Cardiac muscle cell (in vitro differentiated cells and primary cell): Measurements from ENCODE around the gene TMEM183A. TPM values are rescaled to one million over a fixed set of nuclear protein-coding genes. Genes with fewer than 3 reads are reported as not detected.

Experiments
- DNase-seq, 2 donors: peaks; one replicate each; pipeline versions ENCODE4 v3.0.0 to v3.0.0-alpha.2; 2010 to 2017; ENCODE audit warnings: low read depth in 1 of 2, low spot score in 1 of 2
- H3K27ac ChIP-seq: fragments of 200-600 bp; sonication (generic); 2 replicates; pipeline ENCODE4 v1.5.1; 2016
- H3K27me3 ChIP-seq: fragments of 200-600 bp; sonication (generic); 2 replicates; pipeline ENCODE4 v1.6.0; 2016; ENCODE audit warnings: control low read depth
- H3K36me3 ChIP-seq: fragments of 200-600 bp; sonication (generic); 2 replicates; pipeline ENCODE4 v1.5.1; 2016; ENCODE audit warnings: control low read depth
- H3K4me1 ChIP-seq: fragments of 200-600 bp; sonication (generic); 2 replicates; pipeline ENCODE4 v1.8.1; 2017; ENCODE audit warnings: low read depth, mild to moderate bottlenecking, mixed run types
- H3K4me3 ChIP-seq: fragments of 200-600 bp; sonication (generic); 2 replicates; pipeline ENCODE4 v1.5.1; 2016; ENCODE audit warnings: mild to moderate bottlenecking
- H3K9me3 ChIP-seq: fragments of 200-600 bp; sonication (generic); 2 replicates; pipeline ENCODE4 v1.5.1; 2017; ENCODE audit warnings: low read depth, mild to moderate bottlenecking, control low read depth
- CTCF ChIP-seq: IDR thresholded peaks from 2 replicates; pipeline ENCODE4 v1.5.1; 2012; ENCODE audit warnings: low read depth, mild to moderate bottlenecking, low read length
- polyA plus RNA-seq: library from polyadenylated mRNA; unstranded; fragments of >200 nt; fragmentation: Nextera tagmentation; extraction: Ambion mirVana; gene quantifications from 2 replicates; pipeline ENCODE4 v1.2.1, GENCODE V29; 2016
- total RNA-seq: library from RNA; depleted of rRNA; stranded (reverse); fragments of >200 nt; gene quantifications from 2 replicates; pipeline ENCODE4 v1.2.3, GENCODE V29; 2016

The TMEM183A gene
- total and polyA plus RNA-seq, 2 experiments from 2014 or later = 67.1 to 99.7 TPM

- Histone ChIP-seq H3K4me1 (peaks cover 7% of the 10 kb centered on the region), H3K4me3 (no peak overlapping the region), H3K9me3 (no peaks in the 10 kb centered on the region), H3K27ac (no peak overlapping the region), H3K27me3 (no peaks in the 10 kb centered on the region), H3K36me3 (peaks cover 60% of the 10 kb centered on the region)
- no peak for DNase-seq
- TF ChIP-seq CTCF = no peak
Measured at GRCh38 chr1:203048086-203048485, 40.9 kb downstream of the TMEM183A start.

GRCh38 chr1:203048555-203049051 lies 41.4 kb downstream of the TMEM183A start:
- peaks cover 7% of the 10 kb centered on the region for H3K4me1 ChIP-seq

GRCh38 chr1:203049077-203049476 lies 41.9 kb downstream of the TMEM183A start:
- H3K27ac ChIP-seq = no peak overlapping the region
- TF ChIP-seq CTCF = no peak
- no peaks in the 10 kb centered on the region for H3K9me3 ChIP-seq
- peaks cover 56% of the 10 kb centered on the region for H3K36me3 ChIP-seq
- H3K4me3 ChIP-seq = no peak overlapping the region
- no peak for DNase-seq
- peaks cover 7% of the 10 kb centered on the region for H3K4me1 ChIP-seq
- no peaks in the 10 kb centered on the region for H3K27me3 ChIP-seq

More at GRCh38 chr1:203048555-203049051, 41.4 kb downstream of the TMEM183A start:
- H3K4me3 ChIP-seq = no peak overlapping the region
- TF ChIP-seq CTCF = no peak
- DNase-seq = peak in 1 of 2 donors; percentile 58
- H3K27me3 ChIP-seq = no peaks in the 10 kb centered on the region
- peaks cover 56% of the 10 kb centered on the region for H3K36me3 ChIP-seq
- no peaks in the 10 kb centered on the region for H3K9me3 ChIP-seq
- H3K27ac ChIP-seq = no peak overlapping the region

- no peak for DNase-seq
- H3K4me1 ChIP-seq = peaks cover 7% of the 10 kb centered on the region
- H3K9me3 ChIP-seq = no peaks in the 10 kb centered on the region
- H3K27ac ChIP-seq = no peak overlapping the region
- H3K4me3 ChIP-seq = no peak overlapping the region
- no peak for TF ChIP-seq CTCF
- H3K27me3 ChIP-seq = no peaks in the 10 kb centered on the region
- peaks cover 56% of the 10 kb centered on the region for H3K36me3 ChIP-seq
Measured at GRCh38 chr1:203049576-203050180, 42.5 kb downstream of the TMEM183A start.

GRCh38 chr1:203050826-203051225 lies 43.7 kb downstream of the TMEM183A start:
- Histone ChIP-seq H3K9me3 (no peaks in the 10 kb centered on the region), H3K4me1 (peaks cover 7% of the 10 kb centered on the region), H3K36me3 (peaks cover 56% of the 10 kb centered on the region), H3K27ac (no peak overlapping the region), H3K4me3 (no peak overlapping the region), H3K27me3 (no peaks in the 10 kb centered on the region)
- no peak for TF ChIP-seq CTCF
- no peak for DNase-seq
